SU-DHL-6 (cell line): ENCODE measurements around the gene CHSY1.

Source experiments
- CTCF ChIP-seq: fragments of 200-600 bp; sonication (generic); IDR thresholded peaks from one replicate; pipeline ENCODE4 v1.5.1; 2017; ENCODE audit warnings: antibody characterized with exemption, mild to moderate bottlenecking, low read length, moderate library complexity; ENCODE audit not compliant: insufficient read depth, poor library complexity, severe bottlenecking
- EZH2phosphoT487 ChIP-seq: fragments of 200-600 bp; sonication (generic), shearing (Covaris generic); conservative IDR thresholded peaks from 2 replicates; pipeline ENCODE4 v1.6.1; 2018; ENCODE audit warnings: mild to moderate bottlenecking, antibody characterized with exemption, low read length, moderate library complexity, mixed read lengths

- TF ChIP-seq CTCF (no peak), EZH2phosphoT487 (no peak)
Measured at GRCh38 chr15:101273534-101273933, 21.7 kb upstream of the CHSY1 start.
